Measurements from ENCODE around the gene PTGES3L.

GRCh38 chr17:42964161-42964932 is 15.5 kb downstream of the PTGES3L start, which contains the start of gene AARSD1:
- no peak for TF ChIP-seq CTCF (IDR thresholded peaks at IDR 0.05)
- TF ChIP-seq POLR2A (IDR thresholded peaks at IDR 0.05), result peak; percentile 62
